HL-60/S4 treated with retinoic acid at 250 ng/mL for 4 days and 3 days (cell line): ENCODE results near the gene ARHGAP24.

Experiments
- in situ Hi-C: fragments of 300-500 bp; cut with MboI; formaldehyde crosslinking; loops from 2 replicates; pipeline ENCODE4 v1.7.0; 2022; ENCODE audit warnings: low sequenced_read_pairs

ARHGAP24 gene

GRCh38 chr4:85577307-85577706, 102.4 kb downstream of the ARHGAP24 start:
- in situ Hi-C loops, result no loop called here

- in situ Hi-C loops, result no loop called here
Observed at GRCh38 chr4:85579942-85580341, 105.0 kb downstream of the ARHGAP24 start.

DNA sequence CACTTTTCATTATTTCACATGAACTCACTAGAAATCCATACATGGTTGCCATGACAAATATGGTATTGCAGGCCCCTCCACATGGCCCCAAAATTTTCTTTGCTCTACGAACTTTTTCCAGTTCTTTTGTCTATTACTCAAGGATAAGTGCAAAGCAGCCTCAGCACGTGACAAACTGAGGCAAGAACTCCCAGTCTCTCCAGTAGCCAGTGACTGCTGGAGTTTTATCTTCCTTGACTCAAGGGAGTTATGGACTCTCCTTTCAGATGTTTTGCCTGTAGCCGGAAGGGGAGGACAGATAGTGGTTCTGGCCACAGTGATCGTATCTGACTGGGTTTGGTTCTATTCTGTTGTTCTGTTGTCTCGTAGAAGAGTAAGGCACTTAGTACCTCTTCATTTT, 105.5 kb downstream of the ARHGAP24 start:
- in situ Hi-C loops, result no loop called here

DNA sequence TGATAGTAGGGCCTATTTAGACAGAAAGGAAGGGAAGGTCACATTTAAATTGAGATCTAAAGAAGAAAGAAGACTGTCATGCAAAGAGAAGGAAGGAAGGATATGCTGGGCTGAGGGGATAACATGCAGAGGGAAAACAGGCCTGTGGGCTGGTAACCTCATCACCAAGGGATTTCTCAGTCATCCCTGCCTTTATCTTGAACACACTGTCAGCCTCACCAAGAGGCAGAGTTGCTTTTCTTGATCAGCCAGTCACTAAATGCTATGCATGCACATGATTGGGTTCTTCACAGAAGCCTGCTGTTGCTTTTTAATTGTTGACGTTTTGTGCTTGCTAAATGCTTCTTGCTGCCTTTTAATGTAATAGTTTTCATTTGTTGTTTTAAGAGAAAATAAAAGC, 113.0 kb downstream of the ARHGAP24 start:
- in situ Hi-C loops, result no loop called here

- in situ Hi-C loops, result no loop called here
Observed at GRCh38 chr4:85591406-85592098, 116.6 kb downstream of the ARHGAP24 start.

- in situ Hi-C loops, result no loop called here
Observed at GRCh38 chr4:85595098-85595775, 120.3 kb downstream of the ARHGAP24 start.

- in situ Hi-C loops, result no loop called here
Observed at GRCh38 chr4:85595796-85596559, 121.0 kb downstream of the ARHGAP24 start.

DNA sequence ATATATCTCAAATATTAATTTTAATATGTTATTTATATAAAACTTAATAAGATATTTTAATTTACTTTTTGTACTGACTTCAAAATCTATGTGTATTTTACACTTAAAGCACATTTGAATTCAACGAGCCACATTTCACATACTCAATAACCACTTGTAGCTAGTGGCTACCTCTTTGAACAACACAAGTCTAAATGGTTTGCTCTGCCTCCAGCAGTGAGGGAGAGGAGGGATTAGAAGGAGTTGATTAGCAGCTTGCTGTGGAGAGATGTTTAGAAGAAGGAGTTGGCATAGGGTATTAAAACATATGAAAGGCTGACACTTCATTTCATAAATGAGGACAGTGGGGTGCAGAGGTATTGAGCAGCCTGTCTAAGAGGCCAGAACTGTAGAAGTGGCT, 124.0 kb downstream of the ARHGAP24 start:
- in situ Hi-C loops, result no loop called here

DNA sequence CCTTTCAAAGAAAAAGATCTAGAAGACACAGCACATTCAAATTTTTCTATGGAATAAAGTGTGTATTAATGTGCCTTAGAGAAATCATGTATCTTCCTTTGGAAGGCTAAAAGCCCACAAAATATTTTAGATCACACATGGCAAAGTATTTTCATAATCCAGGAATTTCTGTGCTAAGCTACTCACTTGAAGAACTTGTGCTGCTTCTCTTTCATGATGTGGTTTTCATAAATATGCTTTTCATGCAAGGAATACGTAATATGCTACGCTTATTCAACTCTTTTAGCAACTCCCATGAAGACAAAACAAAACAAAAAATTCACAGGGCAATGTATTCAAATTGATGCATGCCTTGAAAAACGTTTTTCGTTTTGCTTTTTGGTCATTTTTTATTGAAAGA, 125.6 kb downstream of the ARHGAP24 start:
- in situ Hi-C loops, result no loop called here

DNA sequence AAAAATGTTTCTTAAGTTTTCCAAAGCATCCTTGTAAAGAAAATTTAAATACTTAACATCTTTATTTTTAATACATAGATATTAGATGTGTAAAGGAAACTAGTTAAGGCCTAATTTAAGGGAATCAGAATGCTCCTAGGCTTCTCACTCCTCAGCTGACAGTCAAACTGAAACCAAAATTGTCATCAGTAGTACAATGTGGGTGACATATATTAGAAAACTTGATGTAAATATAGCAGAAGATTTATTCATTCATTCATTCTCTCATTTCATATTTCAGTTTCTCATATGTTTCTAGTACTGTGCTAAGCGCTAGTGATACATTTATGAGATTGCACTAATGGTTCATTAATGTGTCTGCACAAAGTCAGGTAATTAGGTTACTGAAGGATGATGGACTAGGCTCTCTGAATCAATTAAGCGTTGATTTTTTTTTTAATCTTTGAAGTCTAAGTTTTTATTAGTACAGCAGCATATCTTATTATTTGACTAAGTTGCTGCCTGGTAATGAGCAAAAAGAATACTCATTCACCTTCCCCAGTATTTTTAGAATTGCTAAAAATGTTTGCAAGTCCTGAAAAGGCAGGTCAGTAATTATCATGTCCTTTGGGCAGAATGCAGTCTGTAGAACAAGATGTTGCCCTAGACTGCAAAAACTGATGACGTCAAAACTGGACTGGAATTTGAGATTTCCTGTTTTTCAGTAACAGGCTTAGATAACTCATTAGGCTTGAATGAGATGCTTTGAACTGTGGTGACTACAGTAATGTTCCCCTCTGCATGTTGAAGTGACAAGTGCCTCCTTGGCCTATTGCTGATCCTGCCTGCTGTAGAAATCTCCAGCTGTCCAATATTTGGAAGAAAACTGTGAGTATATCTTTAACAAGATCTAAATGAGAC, 128.7 kb downstream of the ARHGAP24 start:
- in situ Hi-C loops, result no loop called here

DNA sequence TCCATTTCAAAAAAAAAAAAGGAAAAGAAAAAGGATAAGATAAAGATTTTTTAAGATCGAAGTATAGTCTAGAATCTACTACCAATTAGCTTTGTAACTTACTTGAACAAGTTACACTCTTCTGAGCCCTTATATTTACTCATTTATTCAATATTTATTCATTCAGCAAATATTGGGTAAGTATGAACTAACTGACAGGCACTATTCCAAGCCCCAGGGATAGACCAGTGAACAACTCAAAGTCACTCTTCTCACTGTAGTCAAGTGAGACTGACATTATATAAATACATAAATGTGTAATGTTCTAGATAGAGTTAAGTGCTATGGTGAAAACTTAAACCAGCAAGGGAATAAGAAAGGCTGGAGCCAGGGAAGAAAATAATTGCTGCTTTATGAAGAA, 131.6 kb downstream of the ARHGAP24 start:
- in situ Hi-C loops, result no loop called here

GRCh38 chr4:85607624-85608023, 132.7 kb downstream of the ARHGAP24 start:
- in situ Hi-C loops, result no loop called here

GRCh38 chr4:85610450-85610849, 135.5 kb downstream of the ARHGAP24 start:
- in situ Hi-C loops, result no loop called here

DNA sequence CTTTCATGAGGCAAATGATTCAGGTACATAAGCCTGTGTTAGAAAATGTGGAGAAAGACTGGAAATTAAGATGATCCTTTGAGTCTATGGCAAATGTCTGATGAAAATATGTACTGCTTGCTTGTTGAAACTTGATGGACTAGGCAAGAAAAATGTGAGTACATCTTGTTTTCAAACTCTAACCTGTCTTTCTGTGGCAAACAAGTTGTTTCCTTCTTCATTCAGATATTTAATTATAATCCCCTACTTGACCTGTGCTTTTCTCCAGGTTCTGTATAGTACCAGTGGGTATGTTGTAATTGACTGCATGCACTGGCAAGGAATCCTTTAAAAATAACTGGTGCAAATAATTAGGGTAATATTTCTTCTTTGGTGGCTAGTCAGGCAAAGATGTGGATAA, 136.7 kb downstream of the ARHGAP24 start:
- in situ Hi-C loops, result no loop called here

DNA sequence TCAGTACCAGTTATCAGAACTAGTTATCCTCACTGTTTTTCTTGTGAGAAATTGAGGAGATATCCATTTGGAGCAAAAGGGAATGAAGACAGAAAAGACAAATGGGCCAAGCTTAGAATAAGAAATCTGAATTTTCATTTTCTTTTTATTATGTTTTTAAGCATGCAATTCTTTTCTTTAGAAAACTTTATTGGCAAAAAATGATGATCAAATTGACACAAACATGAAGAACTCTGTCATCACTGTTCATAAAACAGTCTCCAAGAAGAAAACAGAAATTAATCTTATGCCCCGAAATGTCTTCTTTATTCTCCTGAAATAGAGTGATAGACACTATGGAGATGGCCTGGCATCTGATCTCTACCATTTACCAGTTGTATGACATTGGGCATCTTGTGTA, 139.0 kb downstream of the ARHGAP24 start:
- in situ Hi-C loops, result no loop called here

DNA sequence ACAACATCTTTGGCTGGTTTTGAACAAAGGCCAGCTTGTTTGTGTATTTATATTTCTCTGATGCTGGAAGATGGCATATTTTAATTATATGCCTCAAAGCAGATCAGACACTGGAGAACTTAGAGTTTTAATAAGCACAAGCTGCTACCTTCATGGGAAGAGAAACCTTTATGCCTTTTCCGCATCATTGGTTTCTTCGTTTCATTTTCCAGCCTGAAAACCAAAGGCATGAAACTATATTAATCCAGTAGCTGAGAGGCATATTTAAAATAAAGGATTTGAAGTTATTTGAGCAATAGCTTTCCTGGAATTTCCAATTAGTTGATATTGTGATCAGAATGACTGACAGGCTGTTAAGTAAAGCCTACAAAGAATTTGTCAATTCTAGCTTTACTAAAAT, 141.0 kb downstream of the ARHGAP24 start:
- in situ Hi-C loops, result no loop called here

DNA sequence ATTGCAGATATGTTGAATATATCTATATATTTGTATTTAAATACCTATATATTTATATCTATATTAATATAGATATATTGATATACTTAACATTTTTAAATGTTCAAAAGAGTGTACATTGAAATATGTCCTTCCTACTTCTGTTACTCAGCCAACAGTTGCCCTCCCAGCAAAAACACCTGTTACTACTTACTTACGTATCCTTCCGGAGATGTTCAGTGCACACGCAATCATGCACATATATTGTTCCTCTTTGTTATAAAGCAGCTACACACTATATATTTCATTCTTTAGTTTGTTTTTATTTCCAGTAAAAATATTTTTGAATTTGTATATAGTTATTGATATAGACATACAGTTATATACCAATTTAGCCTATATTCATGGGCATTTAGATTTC, 142.3 kb downstream of the ARHGAP24 start:
- in situ Hi-C loops, result no loop called here

GRCh38 chr4:85632981-85633380, 158.0 kb downstream of the ARHGAP24 start:
- in situ Hi-C loops, result no loop called here

GRCh38 chr4:85637778-85638177, 162.8 kb downstream of the ARHGAP24 start:
- in situ Hi-C loops, result no loop called here

DNA sequence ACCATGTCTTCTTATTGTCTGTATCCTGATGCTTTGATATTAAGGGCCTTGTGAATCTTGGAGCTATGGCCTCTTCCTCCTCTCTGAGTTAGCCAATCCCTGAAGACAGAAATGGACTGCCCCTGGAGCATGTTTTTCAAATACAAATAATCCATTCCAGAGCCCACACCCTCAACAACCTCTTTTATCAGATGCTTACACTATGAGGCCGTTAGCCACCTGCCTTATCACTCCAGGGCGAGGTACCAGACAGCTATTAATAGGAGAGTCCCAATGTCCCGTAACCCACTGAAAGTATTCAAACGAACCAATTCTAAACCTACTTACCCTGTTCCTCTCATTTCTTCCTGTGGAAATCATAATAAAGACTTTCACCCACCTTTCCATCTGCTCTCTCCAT, 165.0 kb downstream of the ARHGAP24 start:
- in situ Hi-C loops, result no loop called here
